HG02840 (cell line): ENCODE data around the gene CRYGB.
"Not testable (repeated sequence)": the region's sequence is repeated elsewhere in the genome, so short reads cannot be mapped to it uniquely, and the experiment has no call there.

Source experiments
- ATAC-seq: cut with Tn5 transposase; IDR thresholded peaks from one replicate; pipeline ENCODE4 v1.9.1; 2021; ENCODE audit warnings: mild to moderate bottlenecking, moderate library complexity, moderate number of reproducible peaks; ENCODE audit not compliant: unreplicated experiment, low FRiP score

CRYGB gene

DNA sequence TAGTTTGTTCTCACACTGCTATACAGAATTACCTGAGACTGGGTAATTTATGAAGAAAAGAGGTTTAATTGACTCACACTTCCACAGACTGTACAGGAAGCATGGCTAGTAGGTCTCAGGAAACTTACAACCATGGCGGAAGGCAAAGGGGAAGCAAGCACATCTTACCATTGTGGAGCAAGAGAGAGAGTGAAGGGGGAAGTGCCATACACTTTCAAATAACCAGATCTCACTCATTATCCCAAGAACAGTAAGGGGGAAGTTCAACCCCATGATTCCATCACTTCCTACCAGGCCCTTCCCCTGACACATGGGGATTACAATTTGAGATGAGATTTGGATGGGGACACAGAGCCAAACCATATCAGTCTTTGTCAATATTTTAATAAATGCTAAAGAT, 5.0 kb upstream of the CRYGB start:
- ATAC-seq: no peak

DNA sequence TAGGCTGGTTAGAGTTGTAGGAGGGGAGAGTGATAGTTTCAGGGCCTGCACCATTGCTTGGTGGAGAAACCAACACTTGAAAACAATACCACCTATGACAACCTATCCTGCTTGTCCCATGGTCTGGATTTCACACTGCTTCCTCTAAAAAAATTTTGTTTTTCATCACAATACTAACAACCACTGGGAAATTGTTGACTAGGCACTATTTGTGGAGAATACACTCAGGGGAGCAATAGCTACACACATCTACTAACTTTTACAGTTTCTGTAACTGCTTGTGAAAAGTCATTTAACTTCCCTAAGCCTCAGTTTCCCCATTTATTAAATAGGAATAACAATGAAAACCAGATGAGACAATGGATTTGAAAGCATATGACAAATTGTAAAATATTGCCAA, 4.1 kb upstream of the CRYGB start:
- no peak for ATAC-seq

DNA sequence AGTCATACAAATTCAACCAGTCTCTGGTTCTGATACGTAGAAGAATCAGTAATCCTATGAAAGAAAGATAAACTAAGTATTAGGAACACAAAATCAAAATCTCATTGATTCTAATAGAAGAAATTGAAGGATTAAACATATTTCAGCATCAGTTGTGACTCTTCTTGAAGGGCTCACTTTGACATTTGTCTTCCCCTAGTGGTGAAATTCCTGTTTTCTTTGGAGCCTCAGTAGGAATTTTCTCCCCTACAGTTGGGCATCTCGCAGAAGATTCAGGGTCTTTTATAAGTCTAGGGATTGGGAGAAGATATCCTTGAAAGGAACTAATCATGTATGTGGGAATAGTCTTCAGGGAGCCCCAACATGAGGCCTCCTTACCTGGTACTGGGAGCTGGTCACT, 2.8 kb upstream of the CRYGB start:
- no peak for ATAC-seq

DNA sequence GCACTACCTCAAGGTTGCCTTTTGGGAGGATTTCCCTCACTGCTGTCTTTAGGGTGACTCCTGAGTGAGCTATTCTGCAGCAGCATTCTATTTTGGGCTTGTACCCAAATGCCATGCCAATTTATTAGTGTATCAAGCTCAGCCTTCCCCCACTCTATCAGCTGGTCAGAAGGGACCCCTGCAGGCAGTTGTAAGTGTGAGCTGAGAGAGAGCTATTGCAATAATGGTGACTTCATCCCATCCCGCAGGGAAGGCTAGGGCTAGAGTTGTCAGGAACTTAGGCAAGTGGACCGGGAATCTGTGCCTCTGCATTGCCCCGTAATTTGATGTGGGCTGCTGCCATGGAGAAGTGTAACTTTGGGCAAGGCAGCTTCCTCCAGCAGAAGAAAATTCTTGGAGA, 1.8 kb upstream of the CRYGB start:
- ATAC-seq: no peak

DNA sequence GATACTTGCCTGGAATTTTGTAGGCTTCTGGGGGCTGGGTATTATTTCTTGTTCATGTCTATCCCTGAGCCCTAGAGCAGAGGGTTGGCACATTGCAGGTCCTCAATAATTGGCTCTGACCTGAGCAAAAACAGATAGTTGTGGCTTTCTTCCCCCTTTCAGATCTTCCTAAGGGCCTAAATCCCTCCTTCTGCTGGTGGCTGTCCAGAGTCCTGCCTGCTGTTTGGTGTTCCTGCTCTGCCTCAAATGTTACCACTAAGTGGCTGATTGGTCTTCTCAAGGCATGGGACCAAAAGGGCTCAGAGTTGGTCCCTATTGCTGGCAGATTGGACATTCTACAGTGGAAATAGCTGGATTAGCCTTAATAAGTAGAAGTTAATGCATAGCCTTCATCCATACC, 1.1 kb upstream of the CRYGB start:
- ATAC-seq: no peak

DNA sequence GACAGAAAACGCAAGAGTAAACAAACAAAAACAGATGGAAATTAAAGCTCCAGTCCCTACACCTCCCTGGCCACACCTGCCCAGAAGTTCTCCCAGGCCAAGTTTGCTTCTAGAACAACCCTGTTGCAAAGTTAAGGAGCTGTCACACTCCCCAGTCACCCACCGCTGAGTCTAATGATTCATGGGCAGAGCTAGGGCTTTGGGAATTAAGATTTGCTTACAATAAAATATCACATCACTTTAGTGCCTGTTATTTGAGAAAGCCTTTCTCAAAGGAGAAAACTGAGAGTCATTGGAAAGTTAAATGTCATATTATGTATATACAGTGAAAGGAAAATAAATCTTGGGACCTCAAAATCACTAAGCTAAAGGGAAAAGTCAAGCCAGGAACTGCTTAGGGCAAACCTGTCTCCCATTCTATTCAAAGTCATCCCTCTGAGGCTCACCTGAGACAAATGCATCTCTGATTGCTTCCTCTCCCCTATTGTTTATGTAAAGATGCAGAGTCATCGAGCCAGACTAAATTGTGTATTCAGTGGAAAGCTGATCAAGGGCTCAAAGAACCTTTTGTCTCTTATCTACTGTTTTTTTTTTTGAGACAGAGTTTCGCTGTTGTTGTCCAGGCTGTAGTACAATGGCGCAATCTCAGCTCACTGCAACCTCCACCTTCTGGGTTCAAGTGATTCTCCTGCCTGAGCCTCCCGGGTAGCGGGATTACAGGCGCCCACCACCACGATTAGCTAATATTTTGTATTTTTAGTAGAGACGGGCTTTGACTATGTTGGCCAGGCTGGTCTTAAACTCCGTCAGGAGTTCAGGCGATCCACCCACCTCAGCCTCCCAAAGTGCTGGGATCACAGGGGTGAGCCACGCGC, 2.8 kb downstream of the CRYGB start:
- ATAC-seq: no peak

DNA sequence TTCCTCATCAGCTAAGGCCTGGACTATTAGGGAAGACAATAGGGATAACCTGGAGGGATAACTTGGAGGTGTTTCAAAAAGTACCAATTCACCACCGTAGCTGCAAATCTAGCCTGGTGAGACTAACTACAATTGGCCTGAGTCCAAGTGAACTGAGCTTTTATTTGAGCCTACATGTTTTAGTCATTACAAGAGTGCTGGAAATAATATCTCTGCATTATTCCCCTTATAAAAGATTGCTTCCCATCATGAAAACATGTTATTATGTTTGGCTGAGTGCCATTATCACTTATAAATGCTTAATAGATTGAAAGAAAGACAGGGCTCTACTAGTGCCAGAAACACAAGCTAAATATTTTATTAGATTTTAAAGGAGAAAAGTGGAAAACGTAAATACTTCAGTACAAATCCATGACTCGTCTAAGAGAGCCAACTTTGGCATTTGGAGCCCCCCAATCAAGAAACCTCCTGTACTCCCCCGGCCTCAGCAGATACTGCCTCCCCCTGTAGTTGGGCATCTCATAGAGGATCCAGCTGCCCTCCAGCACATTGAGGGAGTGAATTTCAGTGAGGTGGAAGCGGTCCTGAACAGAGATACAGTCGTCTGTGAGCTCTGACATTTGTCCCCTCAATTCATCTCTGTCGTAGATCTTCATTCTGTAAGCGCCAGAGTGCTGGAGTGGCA, 3.6 kb downstream of the CRYGB start:
- ATAC-seq: no peak

DNA sequence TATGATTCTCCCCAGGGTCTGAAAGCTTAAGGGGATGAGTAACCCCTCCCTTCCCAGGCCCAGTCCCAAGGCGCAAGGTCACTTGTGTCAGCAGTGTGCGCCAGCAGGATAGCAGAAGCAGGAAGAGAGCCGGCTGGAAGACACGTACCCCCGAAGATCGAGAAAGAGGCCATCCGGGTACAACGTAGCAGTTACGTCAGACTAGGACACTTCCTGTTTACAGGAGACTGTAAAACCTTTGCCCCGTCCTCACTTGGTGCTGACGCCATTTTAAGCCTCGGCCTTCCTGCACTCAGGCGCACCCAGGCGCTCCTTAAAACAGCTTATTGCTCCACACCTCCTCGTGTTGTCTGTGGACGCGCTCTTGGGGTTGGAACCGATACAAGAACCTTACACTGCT, 6.5 kb downstream of the CRYGB start:
- no peak for ATAC-seq

DNA sequence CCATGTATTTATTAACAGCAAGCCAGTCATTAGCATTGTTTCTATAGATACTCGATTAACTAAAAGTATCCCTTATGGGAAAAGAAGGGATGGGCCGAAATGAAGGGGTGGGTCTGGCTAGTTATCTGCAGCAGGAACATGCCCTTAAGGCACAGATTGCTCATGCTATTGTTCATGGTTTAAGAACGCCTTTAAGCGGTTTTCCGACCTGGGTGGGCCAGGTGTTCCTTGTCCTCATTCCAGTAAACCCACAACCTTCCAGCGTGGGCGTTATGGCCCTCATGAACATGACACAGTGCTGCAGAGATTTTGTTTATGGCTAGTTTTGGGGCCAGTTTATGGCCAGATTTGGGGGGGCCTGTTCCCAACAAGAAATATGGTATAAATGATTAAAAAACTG, 7.6 kb downstream of the CRYGB start:
- not testable (repeated sequence) for ATAC-seq

DNA sequence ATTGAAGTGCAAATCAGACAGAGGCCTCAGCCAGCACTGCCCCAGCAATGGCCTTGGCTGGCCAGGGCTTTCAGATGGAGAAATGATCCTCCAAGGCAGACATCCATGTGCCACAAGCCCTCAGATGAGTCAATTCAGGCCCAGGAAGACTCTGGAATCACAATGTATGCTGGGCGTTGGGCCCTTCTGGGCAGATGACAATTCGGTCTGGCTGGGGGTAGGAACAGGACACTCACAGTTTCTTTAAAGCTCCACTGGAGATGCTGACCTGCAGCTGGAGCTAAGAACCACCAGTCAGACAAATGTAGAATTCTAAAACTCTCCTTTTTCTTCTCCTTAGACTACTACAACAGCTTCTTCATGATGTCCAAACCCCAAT, 9.3 kb downstream of the CRYGB start:
- no peak for ATAC-seq

DNA sequence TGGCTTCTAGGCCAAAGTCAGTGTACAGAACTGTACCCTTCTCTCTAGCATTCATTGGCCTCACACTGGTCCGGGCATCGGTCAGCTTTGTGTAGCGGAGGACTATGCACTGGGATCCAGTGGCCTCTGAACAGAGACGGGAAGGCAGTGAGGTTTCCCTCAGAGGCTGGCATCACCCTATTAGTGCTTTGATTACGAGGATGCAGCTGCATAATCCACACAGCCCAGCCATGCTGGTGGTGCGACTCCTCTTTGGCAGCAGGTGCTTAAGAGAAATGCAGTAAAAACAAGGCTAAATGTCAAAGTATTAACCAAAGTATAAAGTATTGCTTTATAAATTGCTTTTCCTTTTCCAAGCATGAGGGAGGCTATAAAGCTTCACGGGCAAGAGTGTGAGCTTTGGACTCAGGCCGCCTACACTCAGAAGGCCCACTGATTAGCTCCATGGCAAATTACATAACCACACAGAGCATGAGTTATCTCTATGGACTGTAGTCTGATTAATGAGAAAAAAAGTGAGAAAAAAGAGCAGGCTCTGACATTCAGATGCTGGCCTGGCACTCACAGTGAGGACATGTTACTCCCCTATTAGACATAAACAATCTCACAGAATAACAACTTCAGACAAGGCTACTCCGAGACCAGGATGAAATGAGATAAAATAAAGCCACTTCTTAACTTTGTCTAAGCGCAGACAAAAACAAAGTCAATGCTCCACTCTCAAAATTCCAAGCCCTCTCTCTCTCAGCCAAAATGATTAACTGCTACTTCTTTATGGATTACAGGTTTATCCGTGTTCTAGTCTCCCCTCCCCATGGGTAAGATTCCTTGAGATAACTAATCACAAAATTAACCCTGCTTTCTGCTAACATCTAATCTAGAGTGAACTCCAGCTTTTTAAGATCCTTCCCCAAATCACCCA, 9.9 kb downstream of the CRYGB start:
- ATAC-seq: no peak

DNA sequence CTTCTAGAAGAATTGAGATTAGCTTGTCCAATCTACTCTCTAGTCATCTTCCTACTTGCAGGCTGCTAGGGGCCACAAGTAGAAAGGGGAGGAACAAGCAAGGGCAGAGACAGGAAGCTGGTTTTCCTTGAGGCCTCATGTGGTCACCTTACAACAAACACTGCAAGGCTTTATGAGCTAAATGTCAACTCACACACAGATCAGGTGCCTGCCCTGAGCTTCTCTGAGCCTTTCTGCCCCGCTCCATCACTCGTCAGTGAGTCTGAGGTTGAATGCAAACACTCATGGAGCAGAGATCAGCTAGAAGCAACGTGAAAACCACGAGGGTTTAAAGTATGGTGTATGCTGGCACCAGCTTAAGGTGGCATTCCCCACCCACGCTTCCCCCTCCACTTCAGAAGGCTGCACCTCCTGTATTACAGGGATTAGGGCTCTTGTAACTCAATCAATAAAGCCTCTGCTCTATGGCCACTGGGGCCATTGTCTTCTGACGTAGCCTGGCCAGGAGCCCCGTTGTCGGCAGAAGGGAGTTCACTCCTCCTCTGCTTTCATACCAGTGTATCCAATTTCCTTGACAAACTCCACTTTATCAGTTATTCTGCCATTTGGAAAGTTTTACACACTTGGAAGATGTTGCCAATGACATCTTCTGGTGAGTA, 10.9 kb downstream of the CRYGB start:
- no peak for ATAC-seq

DNA sequence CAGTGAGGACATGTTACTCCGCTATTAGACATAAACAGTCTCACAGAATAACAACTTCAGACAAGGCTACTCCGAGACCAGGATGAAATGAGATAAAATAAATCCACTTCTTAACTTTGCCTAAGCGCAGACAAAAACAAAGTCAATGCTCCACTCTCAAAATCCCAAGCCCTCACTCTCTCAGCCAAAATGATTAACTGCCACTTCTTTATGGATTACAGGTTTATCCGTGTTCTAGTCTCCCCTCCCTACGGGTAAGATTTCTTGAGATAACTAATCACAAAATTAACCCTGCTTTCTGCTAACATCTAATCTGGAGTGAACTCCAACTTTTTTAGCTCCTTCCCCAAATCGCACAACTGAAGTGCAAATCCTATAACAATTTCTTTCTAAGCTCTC, 15.2 kb downstream of the CRYGB start:
- no peak for ATAC-seq

DNA sequence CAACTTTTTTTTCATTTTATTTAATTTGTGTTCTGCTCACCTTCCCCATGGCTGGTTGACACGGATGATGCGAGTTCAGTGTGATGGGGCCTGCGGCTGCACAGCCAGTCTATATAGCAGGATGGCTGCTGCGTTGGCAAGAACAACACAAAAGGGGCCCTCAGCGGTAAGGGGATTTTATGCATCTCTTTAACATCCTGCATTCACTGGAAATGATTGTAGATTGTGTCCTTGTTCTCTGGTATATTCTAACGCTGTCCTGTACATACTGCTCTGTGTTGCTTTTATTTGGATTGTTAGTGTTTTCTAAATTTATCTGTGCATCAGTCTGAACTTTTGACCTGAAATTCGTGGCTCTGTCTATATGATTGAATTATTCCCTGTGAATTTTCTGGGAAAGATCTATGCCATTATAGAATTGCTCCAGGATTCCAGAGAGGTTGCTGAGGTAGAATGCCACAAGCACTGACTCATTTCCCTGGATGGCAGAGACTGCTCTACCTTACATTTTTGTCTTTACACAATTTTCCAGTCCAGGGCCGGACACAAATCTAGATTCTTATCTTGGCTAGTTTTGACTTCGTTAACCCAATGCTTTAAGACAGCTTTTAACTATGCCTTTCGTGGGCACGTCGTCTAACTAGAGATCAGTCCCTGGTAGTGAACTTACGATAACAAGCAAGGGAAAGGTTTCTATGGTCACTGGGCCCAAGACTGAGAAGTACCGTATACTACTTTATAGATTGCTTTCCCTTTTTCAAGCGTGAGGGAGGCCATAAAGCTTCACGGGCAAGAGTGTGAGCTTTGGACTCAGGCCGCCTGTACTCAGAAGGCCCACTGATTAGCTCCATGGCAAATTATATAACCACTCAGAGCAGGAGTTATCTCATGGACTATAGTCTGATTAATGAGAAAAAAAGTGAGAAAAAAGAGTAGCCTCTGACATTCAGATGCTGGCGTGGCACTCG, 15.9 kb downstream of the CRYGB start, which contains the start of gene CRYGC:
TSS of gene CRYGC (minus strand) at position 85 of the 968 bp plus-strand sequence. CDS start at position 49, 36 bp downstream.
- ATAC-seq: no peak

DNA sequence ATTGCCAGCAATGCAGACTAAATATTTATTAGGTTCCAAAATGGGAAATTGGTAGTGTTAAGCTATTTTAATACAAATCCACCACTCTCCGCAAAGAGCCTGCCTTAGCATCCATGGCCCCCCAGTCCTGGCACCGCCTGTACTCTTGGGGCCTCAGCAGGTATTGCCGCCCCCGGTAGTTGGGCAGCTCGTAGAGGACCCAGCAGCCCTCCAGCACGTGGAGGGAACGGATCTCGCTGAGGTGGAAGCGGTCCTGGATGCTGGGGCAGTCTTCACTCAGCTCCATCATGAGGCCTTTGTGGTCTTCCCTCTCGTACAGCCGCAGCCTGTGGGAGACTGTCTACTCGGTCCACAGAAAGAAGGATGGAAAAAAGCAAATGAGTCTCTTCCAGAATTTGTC, 17.8 kb downstream of the CRYGB start:
- ATAC-seq: no peak

DNA sequence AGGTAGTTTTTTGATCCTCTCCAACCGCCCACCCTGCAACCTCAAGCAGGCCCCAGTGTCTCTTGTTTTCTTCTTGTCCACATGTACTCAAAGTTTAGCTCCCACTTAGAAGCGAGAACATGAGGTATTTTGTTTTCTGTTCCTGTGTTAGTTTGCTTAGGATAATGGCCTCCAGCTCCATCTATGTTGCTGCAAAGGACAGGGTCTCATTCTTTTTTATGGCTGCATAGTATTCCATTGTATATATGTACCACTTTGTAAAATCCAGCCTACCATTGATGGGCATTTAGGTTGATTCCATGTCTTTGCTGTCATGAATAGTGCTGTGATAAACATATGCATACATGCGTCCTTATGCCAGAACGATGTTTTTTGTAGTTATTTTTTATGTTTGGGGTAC, 18.9 kb downstream of the CRYGB start:
- ATAC-seq: no peak

DNA sequence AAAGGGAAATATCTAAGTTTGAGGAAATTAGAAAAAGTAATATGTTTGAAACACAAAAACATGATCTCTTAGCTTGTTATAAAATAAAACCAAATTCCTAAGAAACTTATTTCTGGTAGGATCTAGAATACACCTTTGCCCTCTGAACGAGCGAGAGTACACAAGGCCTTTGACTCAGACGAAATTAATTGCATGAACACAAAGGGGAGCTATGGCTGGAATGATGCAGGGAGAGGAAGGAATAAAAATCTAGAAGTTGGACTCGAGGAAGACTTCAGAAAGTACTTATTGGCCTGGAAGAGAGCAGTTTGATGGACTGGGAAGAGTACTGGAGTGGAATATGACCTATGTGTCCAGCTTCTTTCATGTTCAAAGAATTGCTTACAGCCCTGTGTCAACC, 20.7 kb downstream of the CRYGB start:
- no peak for ATAC-seq

DNA sequence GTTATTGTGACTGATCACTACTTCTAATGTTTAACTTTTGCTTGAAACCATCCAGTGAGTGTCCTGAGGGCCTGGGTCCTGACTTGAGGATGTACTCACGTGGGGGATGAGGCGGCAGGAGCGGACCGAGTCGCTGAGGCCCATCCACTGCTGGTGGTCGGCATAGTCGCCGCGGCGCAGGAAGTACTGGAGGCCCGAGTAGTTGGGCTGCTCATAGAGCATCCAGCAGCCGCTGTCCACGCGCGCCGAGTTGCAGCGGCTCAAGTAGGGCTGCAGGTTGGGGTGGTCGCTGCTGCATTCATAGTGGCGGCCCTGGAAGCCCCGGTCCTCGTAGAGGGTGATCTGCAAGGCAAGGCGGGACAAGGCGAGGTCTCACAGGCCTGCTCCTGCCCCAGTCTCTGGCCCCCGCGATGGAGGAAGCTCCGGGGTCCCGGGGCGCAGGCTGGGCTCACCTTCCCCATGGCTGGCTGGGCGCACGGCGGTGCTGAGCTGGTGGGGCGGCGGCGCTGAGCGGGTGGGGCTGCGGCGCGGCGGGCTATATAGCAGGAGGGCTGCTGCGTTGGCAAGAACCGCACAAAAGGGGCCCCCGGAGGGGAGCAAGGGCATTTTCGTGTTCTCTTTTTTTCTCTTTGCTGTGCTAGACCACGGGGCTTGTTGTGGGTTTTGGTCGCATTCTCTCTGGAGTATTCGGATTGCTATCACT, 21.8 kb downstream of the CRYGB start, which contains the start of gene CRYGD:
TSS of gene CRYGD (minus strand) at position 512 of the 703 bp plus-strand sequence. CDS start at position 461, 51 bp downstream.
- not testable (repeated sequence) for ATAC-seq
